ENCODE data around the gene HOMER3. TPM values are rescaled to one million over a fixed set of nuclear protein-coding genes. Genes with fewer than 3 reads are reported as not detected.
"Not testable (repeated sequence)": the region's sequence is repeated elsewhere in the genome, so short reads cannot be mapped to it uniquely, and the experiment has no call there.

Gene HOMER3
- total and polyA plus RNA-seq, 12 donors, result 13.9 to 130 (median 34.8) TPM

DNA sequence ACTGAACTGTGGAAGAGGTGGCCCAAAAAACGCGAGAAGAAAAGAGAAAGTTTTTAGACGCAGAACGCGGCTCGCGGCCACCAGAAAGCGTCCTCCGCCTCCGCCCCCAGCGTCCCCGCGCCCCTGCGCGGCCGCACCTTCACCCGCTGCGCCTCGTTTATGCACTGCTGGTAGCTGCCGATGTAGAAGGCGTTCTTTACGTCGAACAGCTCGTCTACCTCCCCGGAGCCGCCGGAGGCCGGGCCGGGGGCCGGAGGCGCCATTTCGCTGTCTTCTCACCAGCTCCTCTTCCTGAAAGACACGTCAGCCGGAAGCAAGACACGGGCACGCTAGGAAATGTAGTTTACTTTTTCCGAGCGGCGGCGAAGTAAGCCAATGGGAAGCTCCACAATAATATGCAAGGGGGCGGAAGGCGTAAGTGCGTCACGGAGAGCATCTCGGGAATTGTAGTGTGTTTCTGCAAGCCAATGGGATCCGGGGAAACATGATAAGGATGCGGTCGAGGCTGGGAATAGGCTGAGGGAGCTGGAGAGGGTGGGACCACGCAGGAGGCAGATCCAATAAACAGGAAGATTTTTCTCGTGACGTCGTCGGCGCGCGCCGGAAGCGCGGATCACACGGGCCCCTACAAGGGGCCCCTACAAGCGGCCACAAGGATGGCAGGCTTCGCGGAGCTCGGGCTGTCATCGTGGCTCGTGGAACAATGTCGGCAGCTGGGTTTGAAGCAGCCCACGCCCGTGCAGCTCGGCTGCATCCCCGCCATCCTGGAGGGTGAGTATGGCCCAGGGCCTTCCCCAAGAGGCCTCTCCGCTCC lies 21.7 kb downstream of the HOMER3 start, which contains the start of the genes COPE and DDX49:
Gene COPE (minus strand): TSS at position 302 of the 814 bp plus-strand sequence. CDS start 39 bp downstream, at position 263.
Gene DDX49 (plus strand): TSS at position 630 of the 814 bp plus-strand sequence. CDS start 27 bp downstream, at position 657.
- Histone ChIP-seq H3K27ac (peak within 1 kb of the TSS; percentile 62 to 93 (median 92)), H3K9me3 (replicated peaks in 1 of 3) (no peaks in the 10 kb centered on the region), H3K4me3 (peak within 1 kb of the TSS; percentile 30 to 98 (median 80)), H3K4me1 (replicated peaks in 1 of 2) (peaks cover 21 to 33% of the 10 kb centered on the region in 2 donors), H3K27me3 (no peaks in the 10 kb centered on the region), H3K36me3 (replicated peaks in 1 of 2) (peaks cover 0 to 29% of the 10 kb centered on the region in 2 donors)
- 0 to 1% (median 0%) methylated on average over 17 to 72 of the region's 72 CpGs for WGBS, 4 donors
- TF ChIP-seq POLR2A (IDR thresholded peaks at IDR 0.05), result peak; percentile 84 to 96
- TF ChIP-seq, protein P1, sequence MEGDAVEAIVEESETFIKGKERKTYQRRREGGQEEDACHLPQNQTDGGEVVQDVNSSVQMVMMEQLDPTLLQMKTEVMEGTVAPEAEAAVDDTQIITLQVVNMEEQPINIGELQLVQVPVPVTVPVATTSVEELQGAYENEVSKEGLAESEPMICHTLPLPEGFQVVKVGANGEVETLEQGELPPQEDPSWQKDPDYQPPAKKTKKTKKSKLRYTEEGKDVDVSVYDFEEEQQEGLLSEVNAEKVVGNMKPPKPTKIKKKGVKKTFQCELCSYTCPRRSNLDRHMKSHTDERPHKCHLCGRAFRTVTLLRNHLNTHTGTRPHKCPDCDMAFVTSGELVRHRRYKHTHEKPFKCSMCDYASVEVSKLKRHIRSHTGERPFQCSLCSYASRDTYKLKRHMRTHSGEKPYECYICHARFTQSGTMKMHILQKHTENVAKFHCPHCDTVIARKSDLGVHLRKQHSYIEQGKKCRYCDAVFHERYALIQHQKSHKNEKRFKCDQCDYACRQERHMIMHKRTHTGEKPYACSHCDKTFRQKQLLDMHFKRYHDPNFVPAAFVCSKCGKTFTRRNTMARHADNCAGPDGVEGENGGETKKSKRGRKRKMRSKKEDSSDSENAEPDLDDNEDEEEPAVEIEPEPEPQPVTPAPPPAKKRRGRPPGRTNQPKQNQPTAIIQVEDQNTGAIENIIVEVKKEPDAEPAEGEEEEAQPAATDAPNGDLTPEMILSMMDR (IDR thresholded peaks at IDR 0.05), result peak in 1 of 6 experiments; percentile 18
- intact Hi-C loops (cut with DNase I), result no loop called here
- DNase-seq, result peak; percentile 97 to 100 (median 99)

DNA sequence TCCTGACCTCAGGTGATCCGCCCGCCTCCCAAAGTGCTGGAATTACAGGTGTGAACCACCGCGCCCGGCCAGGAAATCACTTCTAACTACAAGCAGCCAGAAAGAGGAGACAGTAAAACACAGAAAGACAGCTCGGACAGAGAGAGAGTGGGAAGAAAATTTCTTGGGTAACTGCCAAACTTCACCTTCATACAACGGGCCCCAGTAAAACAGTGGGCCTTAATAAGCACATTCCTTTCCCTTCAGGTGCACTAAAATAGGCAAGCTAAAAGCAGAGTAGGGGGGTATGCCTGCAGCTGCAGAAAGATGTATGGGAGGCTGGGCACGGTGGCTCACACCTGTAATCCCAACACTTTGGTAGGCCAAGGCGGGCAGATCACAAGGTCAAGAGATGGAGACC lies 23.4 kb downstream of the HOMER3 start:
- H3K27me3 ChIP-seq; intact Hi-C loops (cut with DNase I); H3K4me3 ChIP-seq; H3K9me3 ChIP-seq (replicated peaks in 1 of 3); H3K27ac ChIP-seq: not testable (repeated sequence)
- H3K36me3 ChIP-seq (replicated peaks in 1 of 2), result peaks cover 0 to 25% of the 10 kb centered on the region in 2 donors
- peak in 1 of 7 donors; percentile 22 for DNase-seq
- peaks cover 21 to 33% of the 10 kb centered on the region in 2 donors for H3K4me1 ChIP-seq (replicated peaks in 1 of 2)
- 72 to 82% (median 78%) methylated on average over 7 to 9 of the region's 9 CpGs for WGBS, 4 donors

DNA sequence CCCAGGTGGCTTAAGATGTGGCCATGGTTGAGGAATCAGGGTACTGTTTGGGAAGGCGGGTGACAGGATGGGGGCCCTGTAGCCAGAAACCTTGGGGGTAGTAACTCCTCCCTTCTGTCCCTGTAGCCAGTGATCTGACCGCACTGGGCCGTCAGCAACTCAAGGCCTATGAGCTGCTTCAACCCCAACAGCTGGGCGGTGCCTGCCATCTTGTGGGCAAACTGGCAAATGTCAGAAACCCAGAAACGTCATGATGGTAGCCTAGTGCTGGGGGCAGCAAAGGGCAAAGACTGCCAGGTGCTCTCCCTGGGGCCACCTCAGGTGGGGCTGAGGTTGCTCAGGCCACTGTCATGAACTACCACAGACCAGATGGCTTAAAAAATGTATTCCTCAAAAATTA lies 25.4 kb downstream of the HOMER3 start:
- WGBS, 4 donors, result 20 to 37% (median 25%) methylated on average over 2 to 5 of the region's 5 CpGs; no CpG with 5 or more reads in 1 of the 4 donors
- peak; percentile 76 to 88 (median 86) for DNase-seq
- Histone ChIP-seq H3K27ac (peak overlapping the region in 3 of 5 donors; percentile 6 to 62 (median 35)), H3K27me3 (no peaks in the 10 kb centered on the region), H3K4me3 (no peak overlapping the region), H3K36me3 (replicated peaks in 1 of 2) (peaks cover 0 to 28% of the 10 kb centered on the region in 2 donors), H3K4me1 (replicated peaks in 1 of 2) (peaks cover 21 to 32% of the 10 kb centered on the region in 2 donors), H3K9me3 (replicated peaks in 1 of 3) (no peaks in the 10 kb centered on the region)
- no peak for TF ChIP-seq POLR2A (IDR thresholded peaks at IDR 0.05)
- TF ChIP-seq, protein P1 (IDR thresholded peaks at IDR 0.05), result peak; percentile 27 to 71 (median 60)
- intact Hi-C loops (cut with DNase I), result no loop called here

DNA sequence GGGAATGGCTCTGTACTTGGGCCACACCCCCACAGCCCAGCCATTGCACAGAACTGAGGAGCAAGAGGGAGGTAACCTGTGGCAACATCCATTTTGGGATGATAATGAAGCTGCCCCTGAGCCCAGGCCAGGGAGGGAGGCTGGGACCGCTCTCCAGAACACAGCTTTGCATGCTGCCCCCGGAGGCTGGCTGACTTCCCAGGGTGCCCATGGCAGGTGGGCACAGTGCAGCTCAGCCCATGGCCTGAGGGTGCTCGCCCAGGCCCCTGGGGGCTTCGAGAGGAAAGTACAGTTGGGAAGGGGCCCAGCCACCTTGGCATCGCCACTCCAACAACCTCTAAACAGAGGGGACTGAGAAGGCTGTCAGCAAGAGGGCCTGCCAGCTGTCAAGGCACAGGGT lies 27.6 kb downstream of the HOMER3 start:
- DNase-seq, result no peak
- H3K9me3 ChIP-seq (replicated peaks in 1 of 3), result no peaks in the 10 kb centered on the region
- intact Hi-C loops (cut with DNase I), result no loop called here
- peaks cover 0 to 36% of the 10 kb centered on the region in 2 donors for H3K36me3 ChIP-seq (replicated peaks in 1 of 2)
- 88 to 89% (median 88%) methylated on average over 5 of the region's 5 CpGs; no CpG with 5 or more reads in 1 of the 4 donors for WGBS, 4 donors
- TF ChIP-seq, protein P1 (IDR thresholded peaks at IDR 0.05), result no peak
- no peak for TF ChIP-seq POLR2A (IDR thresholded peaks at IDR 0.05)
- H3K27ac ChIP-seq, result no peak overlapping the region
- no peaks in the 10 kb centered on the region for H3K27me3 ChIP-seq
- H3K4me3 ChIP-seq, result no peak overlapping the region
- peaks cover 12 to 28% of the 10 kb centered on the region in 2 donors for H3K4me1 ChIP-seq (replicated peaks in 1 of 2)
